ENCODE data around the gene MFN2.
"Not testable (repeated sequence)": the region's sequence is repeated elsewhere in the genome, so short reads cannot be mapped to it uniquely, and the experiment has no call there.

The MFN2 gene

DNA sequence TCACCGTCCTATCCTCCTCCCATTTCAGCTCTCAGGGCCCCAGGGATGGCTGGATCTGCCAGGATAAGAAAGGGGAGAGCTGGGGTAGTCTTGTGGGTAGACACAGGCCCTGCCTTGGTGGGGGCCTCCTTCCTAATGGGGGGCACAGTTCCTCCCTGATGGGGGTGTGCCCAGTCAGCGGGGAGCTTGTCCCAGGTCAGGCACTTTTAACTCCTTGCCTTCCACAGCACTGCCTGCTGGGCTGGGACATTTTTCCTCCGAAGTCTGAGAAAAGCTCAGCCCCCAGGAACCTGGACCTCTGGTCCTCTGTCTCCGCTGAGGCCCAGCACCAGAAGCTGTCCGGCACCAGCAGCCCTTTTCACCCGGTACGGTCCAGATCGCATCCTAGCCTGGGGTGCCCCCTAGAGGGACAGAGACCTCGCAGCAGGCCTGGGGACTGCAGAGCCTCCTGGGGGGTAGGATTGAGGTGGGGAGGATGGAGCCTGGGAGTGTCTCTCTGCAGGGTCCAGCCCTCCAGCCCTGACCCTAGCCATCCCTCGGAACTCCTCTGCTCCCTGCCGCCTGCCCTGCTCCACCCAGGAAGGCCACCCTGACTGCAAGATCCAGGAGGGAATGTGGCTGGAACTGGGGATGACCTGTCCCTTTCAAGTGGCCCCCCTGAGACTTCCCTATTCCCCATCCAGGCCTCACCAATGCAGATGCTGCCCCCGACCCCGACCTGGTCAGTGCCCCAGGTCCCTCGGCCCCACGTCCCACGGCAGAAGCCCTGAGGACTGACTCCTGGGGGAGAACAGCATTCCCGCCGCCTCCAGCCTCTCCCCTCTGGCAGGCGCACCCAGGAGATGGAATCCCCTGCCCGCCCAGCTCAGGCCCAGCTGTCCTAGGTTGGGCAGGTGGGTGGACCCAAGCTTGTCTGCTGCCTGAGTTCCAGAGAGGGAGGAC, 51.1 kb downstream of the MFN2 start:
- peak; percentile 63 for DNase-seq
- H3K9me3 Mint-ChIP-seq, result no peaks in the 10 kb centered on the region
- no peak overlapping the region for H3K4me3 Mint-ChIP-seq
- no peaks in the 10 kb centered on the region for H3K4me1 Mint-ChIP-seq
- H3K36me3 Mint-ChIP-seq, result peaks cover 17% of the 10 kb centered on the region
- H3K27ac Mint-ChIP-seq, result no peak overlapping the region
- CTCF ChIA-PET, result interaction anchor here (0.6 to 1.9 kb wide), 12 partner anchors 9 to 193 kb away, joined by 3 to 9 read pairs (median 4); partner anchors contain the start of gene MIIP
- no peaks in the 10 kb centered on the region for H3K27me3 Mint-ChIP-seq

GRCh38 chr1:12032161-12032621, 51.9 kb downstream of the MFN2 start:
- H3K36me3 Mint-ChIP-seq, result peaks cover 10% of the 10 kb centered on the region
- H3K27ac Mint-ChIP-seq, result no peak overlapping the region
- no peaks in the 10 kb centered on the region for H3K4me1 Mint-ChIP-seq
- peaks cover 1% of the 10 kb centered on the region for H3K27me3 Mint-ChIP-seq
- CTCF ChIA-PET, result interaction anchor here (1.1 kb wide), 1 partner anchor 86 kb away, joined by 3 read pairs; no protein-coding TSS in a partner anchor
- DNase-seq, result no peak
- H3K4me3 Mint-ChIP-seq, result no peak overlapping the region
- no peaks in the 10 kb centered on the region for H3K9me3 Mint-ChIP-seq

- not testable (repeated sequence) for H3K4me1 Mint-ChIP-seq, H3K27ac Mint-ChIP-seq, DNase-seq, H3K36me3 Mint-ChIP-seq, H3K9me3 Mint-ChIP-seq, H3K4me3 Mint-ChIP-seq
- H3K27me3 Mint-ChIP-seq, result peaks cover 11% of the 10 kb centered on the region
- CTCF ChIA-PET, result interaction anchor here (0.6 kb wide), 1 partner anchor 16 kb away, joined by 5 read pairs; no protein-coding TSS in a partner anchor
These were observed 53.2 kb downstream of the MFN2 start for GRCh38 chr1:12033441-12033840.

DNA sequence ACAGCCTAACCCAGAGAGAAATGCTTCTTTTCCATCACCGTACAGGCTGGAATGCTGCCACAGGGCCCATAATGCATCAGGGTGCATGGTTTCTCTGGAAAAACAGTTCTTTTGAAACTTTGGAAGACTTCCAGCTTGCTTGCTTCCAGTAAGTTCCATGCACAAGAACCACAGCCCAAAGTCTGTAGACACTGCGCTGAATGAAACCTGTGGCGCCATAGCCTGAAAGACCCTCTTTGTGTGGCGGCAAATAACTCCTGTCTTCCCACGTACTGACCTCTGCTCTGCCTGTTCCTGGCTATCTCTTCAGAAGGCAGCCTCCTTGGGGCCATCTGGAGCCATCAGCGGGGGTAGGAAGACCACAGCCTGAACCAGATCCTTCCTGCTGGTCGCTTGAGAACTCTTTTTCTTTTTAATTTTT, 54.1 kb downstream of the MFN2 start:
- no peak overlapping the region for H3K27ac Mint-ChIP-seq
- DNase-seq, result no peak
- peaks cover 17% of the 10 kb centered on the region for H3K27me3 Mint-ChIP-seq
- H3K9me3 Mint-ChIP-seq, result no peaks in the 10 kb centered on the region
- H3K4me3 Mint-ChIP-seq, result no peak overlapping the region
- CTCF ChIA-PET, result interaction anchor here (1.9 kb wide), 1 partner anchor 12 kb away, joined by 5 read pairs; no protein-coding TSS in a partner anchor
- no peaks in the 10 kb centered on the region for H3K4me1 Mint-ChIP-seq
- no peaks in the 10 kb centered on the region for H3K36me3 Mint-ChIP-seq

GRCh38 chr1:12035312-12035711, 55.1 kb downstream of the MFN2 start:
- DNase-seq, result no peak
- no peaks in the 10 kb centered on the region for H3K36me3 Mint-ChIP-seq
- H3K4me3 Mint-ChIP-seq, result no peak overlapping the region
- peaks cover 17% of the 10 kb centered on the region for H3K27me3 Mint-ChIP-seq
- no peak overlapping the region for H3K27ac Mint-ChIP-seq
- CTCF ChIA-PET, result interaction anchor here (1.9 kb wide), 1 partner anchor 11 kb away, joined by 5 read pairs; no protein-coding TSS in a partner anchor
- H3K4me1 Mint-ChIP-seq, result no peaks in the 10 kb centered on the region
- H3K9me3 Mint-ChIP-seq, result no peaks in the 10 kb centered on the region

DNA sequence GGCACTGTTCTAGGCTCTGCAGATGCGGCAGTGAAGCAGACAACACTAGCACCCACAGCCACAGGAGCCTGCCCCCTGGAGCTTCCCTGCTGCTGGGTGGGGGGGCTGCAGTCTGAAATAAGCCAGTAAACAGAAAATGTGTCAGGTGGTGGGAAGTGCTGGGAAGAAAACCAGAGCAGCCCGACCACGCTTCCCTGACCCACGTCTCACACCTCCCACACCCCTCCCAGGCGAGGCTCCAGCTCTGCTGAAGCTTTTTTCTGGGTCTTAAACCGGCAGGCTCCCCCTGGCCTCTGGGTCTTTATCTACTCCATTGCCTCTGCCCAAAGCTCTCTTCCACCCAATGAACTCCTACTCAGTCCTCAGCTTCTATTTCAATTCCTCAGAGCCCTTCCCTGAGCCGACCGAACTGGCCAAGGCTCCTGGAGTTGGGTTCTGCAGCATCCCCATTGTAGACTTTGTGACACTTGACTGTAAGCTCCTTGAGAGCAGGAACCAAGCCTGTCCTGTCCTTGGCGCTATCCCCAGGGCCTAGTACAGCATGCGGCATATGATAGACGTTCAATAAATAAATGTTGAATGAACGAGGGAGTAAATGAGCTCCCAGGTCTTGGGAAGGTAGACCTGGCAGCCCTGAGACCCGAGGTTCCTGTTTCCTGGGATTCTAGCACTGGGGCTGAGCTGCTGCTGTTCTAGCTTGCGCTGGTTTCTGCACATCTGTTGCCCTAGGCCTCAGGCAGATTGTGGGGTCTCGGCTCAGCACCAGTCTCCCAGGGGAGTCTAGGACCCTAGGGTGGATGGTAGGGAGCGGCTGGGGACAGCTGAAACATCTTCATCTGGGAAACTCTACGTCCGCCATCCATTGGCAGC, 57.5 kb downstream of the MFN2 start:
- CTCF ChIA-PET, result interaction anchor here (0.8 to 1.5 kb wide), 4 partner anchors 14 to 87 kb away, joined by 3 to 4 read pairs (median 3); no protein-coding TSS in a partner anchor

DNA sequence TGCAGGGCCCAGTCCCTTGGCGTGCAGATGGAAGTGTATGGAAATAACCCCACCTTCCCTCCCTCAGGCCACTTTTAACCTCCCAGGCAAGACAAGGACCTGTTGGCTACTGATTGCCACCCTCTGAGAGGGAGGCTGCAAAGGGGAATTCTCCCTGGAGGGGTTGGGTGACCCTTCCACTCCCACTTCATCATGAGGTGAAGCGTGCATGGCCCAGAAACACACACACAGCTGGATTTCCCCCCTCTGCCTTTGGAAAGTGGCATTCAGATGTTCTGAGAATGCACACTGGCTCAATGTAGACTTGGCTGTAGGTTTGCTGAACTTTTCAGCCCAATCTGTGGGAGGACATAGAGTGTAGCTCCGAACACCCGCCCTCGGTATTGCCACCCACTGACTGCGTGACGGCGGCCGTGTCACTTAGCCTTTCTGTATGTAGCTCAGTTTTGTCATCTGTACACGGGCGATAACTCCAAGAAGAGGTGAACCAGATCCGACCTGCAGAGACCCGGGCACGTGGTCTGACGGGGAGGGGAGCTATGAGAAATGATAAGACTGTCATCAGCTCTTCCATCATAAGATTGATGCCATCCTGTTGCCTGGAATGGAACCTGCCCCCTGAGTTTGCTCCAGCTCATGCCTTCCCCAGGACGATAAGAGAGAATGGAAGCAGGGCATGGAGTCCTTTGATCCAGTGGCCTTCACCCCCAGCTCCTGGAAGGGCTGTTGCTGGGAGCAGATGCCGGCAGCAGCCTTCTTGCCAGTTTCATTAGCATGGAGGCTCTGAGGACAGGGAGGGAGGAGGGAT, 58.3 kb downstream of the MFN2 start:
- Mint-ChIP-seq H3K4me3 (no peak overlapping the region), H3K27ac (no peak overlapping the region), H3K36me3 (no peaks in the 10 kb centered on the region), H3K9me3 (no peaks in the 10 kb centered on the region), H3K27me3 (peaks cover 17% of the 10 kb centered on the region), H3K4me1 (no peaks in the 10 kb centered on the region)
- no peak for DNase-seq
- CTCF ChIA-PET, result interaction anchor here (1.1 to 2.0 kb wide), 5 partner anchors 8 to 86 kb away, joined by 3 to 9 read pairs (median 3); no protein-coding TSS in a partner anchor

More for the DNA sequence above, 57.5 kb downstream of the MFN2 start:
- Mint-ChIP-seq H3K36me3 (no peaks in the 10 kb centered on the region), H3K27ac (no peak overlapping the region), H3K4me1 (no peaks in the 10 kb centered on the region), H3K9me3 (no peaks in the 10 kb centered on the region), H3K4me3 (no peak overlapping the region), H3K27me3 (peaks cover 17% of the 10 kb centered on the region)
- no peak for DNase-seq

- CTCF ChIA-PET, result interaction anchor here (1.3 to 2.0 kb wide), 3 partner anchors 8 to 85 kb away, joined by 3 to 9 read pairs (median 3); no protein-coding TSS in a partner anchor
- Mint-ChIP-seq H3K36me3 (no peaks in the 10 kb centered on the region), H3K4me3 (no peak overlapping the region), H3K4me1 (no peaks in the 10 kb centered on the region), H3K27me3 (peaks cover 19% of the 10 kb centered on the region), H3K27ac (no peak overlapping the region), H3K9me3 (no peaks in the 10 kb centered on the region)
- DNase-seq, result no peak
These were observed 58.9 kb downstream of the MFN2 start for GRCh38 chr1:12039164-12039525.

- CTCF ChIA-PET, result interaction anchor here (1.3 to 2.0 kb wide), 2 partner anchors 9 to 15 kb away, joined by 3 to 9 read pairs; no protein-coding TSS in a partner anchor
- DNase-seq, H3K9me3 Mint-ChIP-seq, H3K27ac Mint-ChIP-seq, H3K36me3 Mint-ChIP-seq, H3K4me1 Mint-ChIP-seq, H3K4me3 Mint-ChIP-seq: not testable (repeated sequence)
- H3K27me3 Mint-ChIP-seq, result peaks cover 27% of the 10 kb centered on the region
These were observed 59.7 kb downstream of the MFN2 start for GRCh38 chr1:12039824-12040456.

DNA sequence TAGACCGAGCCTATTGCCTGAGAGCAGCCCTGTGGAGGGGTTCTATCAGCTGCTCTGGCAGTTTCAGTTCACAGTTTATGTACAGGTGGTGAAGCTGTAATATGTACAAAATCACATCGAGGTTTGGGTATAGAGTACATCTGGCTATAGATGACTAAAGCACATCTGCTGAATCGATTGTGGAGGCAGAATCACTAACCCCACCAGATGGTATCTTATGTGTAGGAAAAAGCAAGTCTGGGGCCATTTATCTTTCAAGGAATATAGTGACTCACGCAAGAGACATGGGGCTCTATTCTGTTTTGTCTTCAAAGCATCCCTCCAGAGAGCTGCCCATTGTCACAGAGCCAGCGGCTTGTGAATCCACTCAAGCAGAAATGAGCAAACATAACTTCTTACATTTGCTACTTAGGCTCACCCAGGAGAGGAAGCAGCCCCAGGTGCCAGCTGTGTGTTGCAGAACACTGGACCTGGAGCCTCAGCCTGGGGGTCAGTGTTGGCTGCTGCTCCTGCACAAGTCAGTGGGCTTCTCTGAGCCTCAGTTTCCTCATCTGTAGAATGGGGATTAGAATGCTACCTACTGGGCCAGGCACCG, 60.3 kb downstream of the MFN2 start:
- Mint-ChIP-seq H3K36me3 (no peaks in the 10 kb centered on the region), H3K4me1 (no peaks in the 10 kb centered on the region), H3K27ac (no peak overlapping the region), H3K4me3 (no peak overlapping the region), H3K27me3 (peaks cover 33% of the 10 kb centered on the region), H3K9me3 (no peaks in the 10 kb centered on the region)
- CTCF ChIA-PET, result interaction anchor here (2.0 kb wide), 1 partner anchor 10 kb away, joined by 9 read pairs; no protein-coding TSS in a partner anchor
- DNase-seq, result no peak

GRCh38 chr1:12044187-12044877, 64.1 kb downstream of the MFN2 start:
- CTCF ChIA-PET, result interaction anchor here (1.2 kb wide), 1 partner anchor 63 kb away, joined by 5 read pairs; no protein-coding TSS in a partner anchor
- H3K4me1 Mint-ChIP-seq, H3K27ac Mint-ChIP-seq: not testable (repeated sequence)

DNA sequence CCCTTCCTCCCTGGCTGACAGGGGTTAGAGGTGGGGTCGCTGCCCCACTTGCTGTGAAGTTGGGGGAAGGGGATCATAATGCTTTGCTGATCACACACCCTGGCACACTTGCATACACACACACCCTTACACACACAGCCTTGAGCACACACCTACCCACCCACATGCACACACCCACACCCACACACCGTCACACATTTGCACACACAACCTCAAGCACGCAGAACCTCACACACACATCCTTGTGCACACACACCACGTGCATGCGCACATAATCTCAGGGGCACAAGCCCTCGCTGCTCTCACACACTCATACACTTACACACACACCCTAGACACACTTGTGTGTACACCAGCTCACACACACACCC, 66.5 kb downstream of the MFN2 start:
- Mint-ChIP-seq H3K4me3 (no peak overlapping the region), H3K36me3 (no peaks in the 10 kb centered on the region), H3K9me3 (no peaks in the 10 kb centered on the region), H3K27ac (no peak overlapping the region), H3K27me3 (peaks cover 28% of the 10 kb centered on the region), H3K4me1 (peaks cover 4% of the 10 kb centered on the region)
- DNase-seq, result no peak
- CTCF ChIA-PET, result interaction anchor here (1.3 to 2.5 kb wide), 3 partner anchors 10 to 32 kb away, joined by 4 to 12 read pairs (median 5); no protein-coding TSS in a partner anchor

More at GRCh38 chr1:12044187-12044877, 64.1 kb downstream of the MFN2 start:
- H3K36me3 Mint-ChIP-seq, H3K9me3 Mint-ChIP-seq, H3K4me3 Mint-ChIP-seq, DNase-seq: not testable (repeated sequence)
- peaks cover 26% of the 10 kb centered on the region for H3K27me3 Mint-ChIP-seq
